Breast epithelium (tissue), 3 donors: ENCODE measurements around the gene UBE4B.

ENCODE experiments used
- POLR2A ChIP-seq: fragments of 450-650 bp; IDR thresholded peaks from one replicate; pipeline ENCODE4 v1.6.1; 2016; ENCODE audit warnings: antibody characterized with exemption, mild to moderate bottlenecking, moderate library complexity
- TF ChIP-seq, protein P1 (sequence below), 3 donors: fragments of 450-650 bp; IDR thresholded peaks; one replicate each; pipeline ENCODE4 v1.5.1; 2016 to 2017; ENCODE audit warnings: antibody characterized with exemption in 3 of 3, mild to moderate bottlenecking in 3 of 3, moderate library complexity in 3 of 3

DNA sequence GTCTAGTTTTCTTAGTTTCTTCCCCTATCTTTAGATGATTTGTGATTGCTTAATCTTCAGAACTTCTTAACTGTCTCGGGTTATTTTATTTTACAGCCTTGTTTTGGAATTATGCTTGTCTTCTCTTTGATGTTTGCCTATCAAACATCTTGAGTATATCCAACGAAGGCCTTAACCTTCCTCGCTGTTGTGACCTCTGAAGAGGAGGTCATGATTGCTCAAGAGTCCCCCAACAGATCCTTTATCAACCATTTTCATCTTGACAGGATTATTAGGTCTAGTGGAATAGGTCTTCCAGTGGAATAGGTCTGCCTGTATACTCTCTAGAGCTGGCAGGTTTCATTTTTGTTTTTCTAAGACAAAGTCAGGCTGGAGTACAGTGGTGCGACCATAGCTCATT lies 45.7 kb downstream of the UBE4B start:
- TF ChIP-seq, protein P1, sequence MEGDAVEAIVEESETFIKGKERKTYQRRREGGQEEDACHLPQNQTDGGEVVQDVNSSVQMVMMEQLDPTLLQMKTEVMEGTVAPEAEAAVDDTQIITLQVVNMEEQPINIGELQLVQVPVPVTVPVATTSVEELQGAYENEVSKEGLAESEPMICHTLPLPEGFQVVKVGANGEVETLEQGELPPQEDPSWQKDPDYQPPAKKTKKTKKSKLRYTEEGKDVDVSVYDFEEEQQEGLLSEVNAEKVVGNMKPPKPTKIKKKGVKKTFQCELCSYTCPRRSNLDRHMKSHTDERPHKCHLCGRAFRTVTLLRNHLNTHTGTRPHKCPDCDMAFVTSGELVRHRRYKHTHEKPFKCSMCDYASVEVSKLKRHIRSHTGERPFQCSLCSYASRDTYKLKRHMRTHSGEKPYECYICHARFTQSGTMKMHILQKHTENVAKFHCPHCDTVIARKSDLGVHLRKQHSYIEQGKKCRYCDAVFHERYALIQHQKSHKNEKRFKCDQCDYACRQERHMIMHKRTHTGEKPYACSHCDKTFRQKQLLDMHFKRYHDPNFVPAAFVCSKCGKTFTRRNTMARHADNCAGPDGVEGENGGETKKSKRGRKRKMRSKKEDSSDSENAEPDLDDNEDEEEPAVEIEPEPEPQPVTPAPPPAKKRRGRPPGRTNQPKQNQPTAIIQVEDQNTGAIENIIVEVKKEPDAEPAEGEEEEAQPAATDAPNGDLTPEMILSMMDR (IDR thresholded peaks at IDR 0.05): no peak
- TF ChIP-seq POLR2A: no peak
